ENCODE measurements around the gene CRTAP.

DNA sequence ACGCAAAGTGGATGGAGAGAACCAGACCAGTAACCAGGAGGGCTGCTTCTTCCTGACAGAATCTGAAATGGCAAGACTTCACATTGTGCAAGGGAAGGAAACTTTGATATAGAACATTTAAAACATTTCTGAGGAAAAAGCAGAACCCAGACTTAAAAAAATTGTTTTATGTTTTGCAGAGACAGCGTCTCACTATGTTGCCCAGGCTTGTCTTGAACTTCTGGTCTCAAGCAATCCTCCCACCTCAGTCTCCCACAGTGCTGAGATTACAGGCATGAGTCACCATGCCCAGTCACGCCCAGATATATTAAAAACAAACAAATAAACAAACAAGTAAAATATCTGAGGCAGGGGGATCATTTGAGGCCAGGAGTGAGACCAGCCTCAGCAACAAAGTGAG is 46.2 kb downstream of the CRTAP start:
- TF ChIP-seq POLR2AphosphoS5 (IDR thresholded peaks at IDR 0.05) (no peak), CTCF (IDR thresholded peaks at IDR 0.05) (no peak), POLR2A (IDR thresholded peaks at IDR 0.05) (no peak)
